Mesenchymal stem cell (in vitro differentiated cells and primary cell): ENCODE results near the gene TBC1D22A.

Experiments
- DNase-seq: peaks from one replicate; pipeline ENCODE4 v3.0.0-alpha.2; 2013
- H2AFZ ChIP-seq: one replicate; pipeline ENCODE4 v1.6.1; 2013; ENCODE audit warnings: low read depth, mild to moderate bottlenecking, control low read depth, inconsistent platforms, low read length, moderate library complexity
- H2AK5ac ChIP-seq: 2 replicates; pipeline ENCODE4 v1.6.1; 2013; ENCODE audit warnings: low read length, moderate library complexity, mild to moderate bottlenecking, inconsistent platforms; ENCODE audit not compliant: severe bottlenecking
- H2BK120ac ChIP-seq: one replicate; pipeline ENCODE4 v1.6.1; 2013; ENCODE audit warnings: low read depth, mild to moderate bottlenecking, inconsistent platforms, low read length, moderate library complexity
- H2BK12ac ChIP-seq, 2 experiments: one replicate each; pipeline ENCODE4 v1.6.1; 2013; ENCODE audit warnings: inconsistent platforms in 2 of 2, low read length in 2 of 2, mild to moderate bottlenecking in 2 of 2, moderate library complexity in 2 of 2, control low read depth in 1 of 2
- H2BK15ac ChIP-seq: one replicate; pipeline ENCODE4 v1.6.1; 2013; ENCODE audit warnings: mild to moderate bottlenecking, low read depth, inconsistent platforms; ENCODE audit not compliant: poor library complexity, severe bottlenecking
- H2BK5ac ChIP-seq: 2 replicates; pipeline ENCODE4 v1.6.1; 2013; ENCODE audit warnings: low read depth, mild to moderate bottlenecking, low read length, control low read depth, inconsistent platforms; ENCODE audit not compliant: poor library complexity, severe bottlenecking
- H3K14ac ChIP-seq, 2 experiments: one replicate each; pipeline ENCODE4 v1.6.1; 2013; ENCODE audit warnings: inconsistent platforms in 2 of 2, low read length in 2 of 2, control low read depth in 1 of 2, mild to moderate bottlenecking in 1 of 2, moderate library complexity in 1 of 2
- H3K18ac ChIP-seq, 2 experiments: one replicate each; pipeline ENCODE4 v1.6.1; 2013; ENCODE audit warnings: inconsistent platforms in 2 of 2, low read length in 2 of 2, control low read depth in 1 of 2, low read depth in 1 of 2, mild to moderate bottlenecking in 1 of 2
- H3K23ac ChIP-seq, 2 experiments: one replicate each; pipeline ENCODE4 v1.6.1; 2013; ENCODE audit warnings: inconsistent platforms in 2 of 2, low read length in 2 of 2, mild to moderate bottlenecking in 2 of 2, moderate library complexity in 2 of 2, control low read depth in 1 of 2
- H3K27ac ChIP-seq: 2 replicates; pipeline ENCODE4 v1.5.1; 2013; ENCODE audit warnings: mild to moderate bottlenecking, moderate library complexity, low read length, control low read depth, inconsistent platforms; ENCODE audit not compliant: poor library complexity, severe bottlenecking
- H3K27me3 ChIP-seq, 2 experiments: 2 replicates each; pipeline versions ENCODE4 v1.6.1 to v1.7.0; 2013; ENCODE audit warnings: low read length in 2 of 2, mild to moderate bottlenecking in 2 of 2, moderate library complexity in 2 of 2, control low read depth in 1 of 2, inconsistent platforms in 1 of 2; ENCODE audit not compliant: control insufficient read depth in 1 of 2, insufficient read depth in 1 of 2
- H3K36me3 ChIP-seq, 2 experiments: 2 replicates each; pipeline versions ENCODE4 v1.6.1 to v1.7.0; 2013; ENCODE audit warnings: low read length in 2 of 2, control low read depth in 1 of 2, inconsistent platforms in 1 of 2, low read depth in 1 of 2, mild to moderate bottlenecking in 1 of 2; ENCODE audit not compliant: insufficient read depth in 2 of 2, control insufficient read depth in 1 of 2
- H3K4ac ChIP-seq, 2 experiments: one replicate each; pipeline ENCODE4 v1.6.1; 2013; ENCODE audit warnings: inconsistent platforms in 2 of 2, low read length in 2 of 2, mild to moderate bottlenecking in 2 of 2, moderate library complexity in 2 of 2, control low read depth in 1 of 2, low read depth in 1 of 2
- H3K4me1 ChIP-seq: 2 replicates; pipeline ENCODE4 v1.6.1; 2013; ENCODE audit warnings: low read depth, low read length, control low read depth; ENCODE audit not compliant: control insufficient read depth, insufficient read depth
- H3K4me2 ChIP-seq: 2 replicates; pipeline ENCODE4 v1.6.1; 2013; ENCODE audit warnings: low read length, mild to moderate bottlenecking, inconsistent platforms; ENCODE audit not compliant: poor library complexity, severe bottlenecking
- H3K4me3 ChIP-seq, 2 experiments: 2 replicates each; pipeline versions ENCODE4 v1.5.1 to v1.7.0; 2013; ENCODE audit warnings: low read length in 2 of 2, mild to moderate bottlenecking in 2 of 2, control low read depth in 1 of 2, low read depth in 1 of 2; ENCODE audit not compliant: insufficient read depth in 1 of 2
- H3K79me1 ChIP-seq: replicated peaks from 2 replicates; pipeline ENCODE4 v1.6.1; 2013; ENCODE audit warnings: mild to moderate bottlenecking, control low read depth, low read length, inconsistent platforms; ENCODE audit not compliant: poor library complexity, severe bottlenecking
- H3K9ac ChIP-seq: 2 replicates; pipeline ENCODE4 v1.7.0; 2013; ENCODE audit warnings: mild to moderate bottlenecking, low read length, moderate library complexity
- H3K9me3 ChIP-seq: 2 replicates; pipeline ENCODE4 v1.7.0; 2013; ENCODE audit warnings: mild to moderate bottlenecking, low read length; ENCODE audit not compliant: control insufficient read depth
- H4K8ac ChIP-seq: one replicate; pipeline ENCODE4 v1.6.1; 2013; ENCODE audit warnings: inconsistent platforms, mild to moderate bottlenecking, low read length, moderate library complexity
- H4K91ac ChIP-seq: one replicate; pipeline ENCODE4 v1.6.1; 2013; ENCODE audit warnings: mild to moderate bottlenecking, low read length, inconsistent platforms
- WGBS: methylation state at CpG from one replicate; pipeline ENCODE4 v1.1.7; 2013; ENCODE audit warnings: mixed read lengths; 5-methylcytosine and 5-hydroxymethylcytosine counted together

Gene TBC1D22A

DNA sequence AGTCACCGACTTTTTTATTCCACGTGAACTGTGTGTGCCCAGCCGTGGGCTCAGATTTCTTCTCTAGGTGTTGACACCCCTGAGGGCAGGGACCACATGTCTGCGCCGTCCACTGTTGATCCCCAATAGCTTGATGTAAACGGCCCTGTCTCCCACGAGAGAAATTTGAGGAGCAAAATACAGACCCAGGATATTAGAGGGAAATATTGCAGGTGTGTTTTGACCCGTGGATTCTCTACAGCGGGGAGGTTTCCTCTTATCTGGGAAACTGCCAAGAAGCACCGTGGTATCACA is 437.5 kb downstream of the TBC1D22A start:
- Histone ChIP-seq H3K4me3 (no peak overlapping the region), H3K27ac (no peak overlapping the region), H3K4me1 (no peaks in the 10 kb centered on the region), H2BK5ac (no peak overlapping the region), H3K23ac (no peak overlapping the region), H3K14ac (no peak overlapping the region), H2BK15ac (no peak overlapping the region), H3K27me3 (peaks cover 0 to 87% of the 10 kb centered on the region in 2 experiments), H4K91ac (no peak overlapping the region), H3K9ac (no peak overlapping the region), H3K79me1 (no peaks in the 10 kb centered on the region), H3K36me3 (no peaks in the 10 kb centered on the region), H3K18ac (no peak overlapping the region), H2AFZ (no peak overlapping the region), H2BK120ac (no peak overlapping the region), H3K9me3 (no peaks in the 10 kb centered on the region), H2BK12ac (no peak overlapping the region), H3K4ac (no peak overlapping the region), H3K4me2 (no peak overlapping the region), H4K8ac (no peak overlapping the region), H2AK5ac (no peak overlapping the region)
- no peak for DNase-seq
- WGBS = 81% methylated on average over 10 of the region's 10 CpGs

DNA sequence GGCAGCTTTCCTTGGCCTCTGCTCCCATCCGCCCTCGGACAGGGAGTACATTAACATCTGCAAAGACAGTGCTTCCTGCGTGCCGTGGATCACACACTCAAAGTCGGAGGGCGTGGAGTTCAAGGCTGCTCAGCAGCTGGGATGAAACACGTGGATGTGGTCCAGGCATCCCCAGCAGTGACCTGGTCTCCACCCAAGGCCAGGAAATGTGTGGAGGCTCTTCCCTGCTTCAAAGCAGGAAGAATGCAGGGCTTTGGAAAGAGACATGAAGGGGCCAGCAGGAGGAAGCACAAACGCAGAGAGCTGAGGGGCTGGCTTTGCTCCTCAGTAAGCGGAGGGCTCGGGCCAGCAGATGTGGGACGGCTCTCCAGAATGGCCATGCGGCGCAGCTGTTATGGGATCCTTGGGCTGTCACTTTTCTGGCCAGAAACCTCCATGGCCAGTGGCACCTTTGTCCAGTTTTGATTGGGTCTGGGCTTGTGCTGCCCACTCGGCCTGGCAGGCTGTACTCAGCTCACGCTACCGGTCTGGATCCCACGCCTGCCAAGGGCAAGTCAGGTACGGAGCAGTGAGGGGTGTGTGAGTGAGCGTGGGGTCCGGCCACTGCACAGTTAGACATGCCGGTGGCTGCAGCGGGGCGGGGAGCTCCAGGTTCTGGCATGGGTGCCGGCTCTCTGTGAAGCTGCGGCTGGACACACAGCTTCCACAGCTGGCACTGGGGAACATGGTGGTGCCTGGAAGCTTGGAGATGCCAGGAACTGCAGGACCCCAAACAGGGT is 438.0 kb downstream of the TBC1D22A start:
- Histone ChIP-seq H3K4ac (no peak overlapping the region), H3K27me3 (peaks cover 0 to 88% of the 10 kb centered on the region in 2 experiments), H2BK15ac (no peak overlapping the region), H2BK12ac (no peak overlapping the region), H2BK5ac (no peak overlapping the region), H3K9ac (no peak overlapping the region), H3K23ac (no peak overlapping the region), H3K9me3 (no peaks in the 10 kb centered on the region), H3K4me2 (no peak overlapping the region), H2AFZ (no peak overlapping the region), H3K4me3 (no peak overlapping the region), H3K79me1 (no peaks in the 10 kb centered on the region), H4K8ac (no peak overlapping the region), H3K36me3 (no peaks in the 10 kb centered on the region), H3K27ac (no peak overlapping the region), H4K91ac (no peak overlapping the region), H3K18ac (no peak overlapping the region), H2BK120ac (no peak overlapping the region), H3K4me1 (no peaks in the 10 kb centered on the region), H3K14ac (no peak overlapping the region), H2AK5ac (no peak overlapping the region)
- WGBS = 86% methylated on average over 25 of the region's 25 CpGs
- DNase-seq = no peak

DNA sequence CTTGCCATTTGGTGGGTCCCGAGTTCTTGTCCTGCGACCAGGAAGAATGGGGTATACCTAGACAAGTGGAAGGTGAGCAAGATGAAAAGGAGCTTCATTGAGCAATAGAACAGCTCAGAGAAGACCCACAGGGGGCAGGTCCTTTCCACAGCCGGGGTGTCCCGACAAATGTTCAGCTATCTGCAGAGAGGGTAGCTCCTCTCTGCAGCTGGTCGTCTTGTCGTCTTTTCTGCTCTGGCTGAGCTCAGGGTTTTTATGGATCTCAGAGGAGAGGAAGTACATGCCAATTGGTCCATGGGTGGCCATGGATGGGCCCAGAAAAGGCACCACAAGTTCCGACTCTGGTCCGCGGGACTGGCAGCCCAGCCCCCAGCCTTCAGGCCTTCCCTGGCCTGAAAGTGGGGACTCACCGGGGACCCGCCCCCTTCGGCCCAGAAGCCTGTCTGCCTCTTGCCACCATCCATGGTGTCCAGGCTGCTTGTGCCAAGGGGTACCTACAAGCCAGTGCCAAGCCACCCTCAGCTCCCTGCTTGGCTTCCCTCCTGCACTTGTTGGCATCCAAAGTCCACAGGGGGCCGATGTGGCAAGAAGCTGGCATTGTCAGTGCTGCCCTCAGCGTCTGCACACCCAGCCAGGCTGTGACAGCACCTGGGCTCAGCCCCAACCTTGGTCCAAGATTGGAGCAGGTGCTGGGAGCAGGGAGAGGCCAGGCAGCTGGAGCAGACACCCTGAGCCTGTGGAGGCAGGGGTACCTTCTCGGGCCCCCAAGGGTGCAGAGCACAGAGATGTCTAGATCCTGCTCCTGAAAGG is 438.9 kb downstream of the TBC1D22A start:
- no peaks in the 10 kb centered on the region for H3K79me1 ChIP-seq
- H3K4me1 ChIP-seq = no peaks in the 10 kb centered on the region
- H2BK15ac ChIP-seq = no peak overlapping the region
- H3K23ac ChIP-seq = no peak overlapping the region
- H3K18ac ChIP-seq = no peak overlapping the region
- H3K9ac ChIP-seq = no peak overlapping the region
- H3K4me3 ChIP-seq = no peak overlapping the region
- H2BK120ac ChIP-seq = no peak overlapping the region
- no peak overlapping the region for H4K8ac ChIP-seq
- H3K36me3 ChIP-seq = no peaks in the 10 kb centered on the region
- no peak overlapping the region for H2AFZ ChIP-seq
- 88% methylated on average over 13 of the region's 15 CpGs for WGBS
- H2BK12ac ChIP-seq = no peak overlapping the region
- H3K27ac ChIP-seq = no peak overlapping the region
- no peak overlapping the region for H3K4me2 ChIP-seq
- H3K27me3 ChIP-seq = peaks cover 0 to 88% of the 10 kb centered on the region in 2 experiments
- no peak overlapping the region for H3K14ac ChIP-seq
- H3K9me3 ChIP-seq = no peaks in the 10 kb centered on the region
- H2BK5ac ChIP-seq = no peak overlapping the region
- no peak for DNase-seq
- H2AK5ac ChIP-seq = no peak overlapping the region
- no peak overlapping the region for H4K91ac ChIP-seq
- H3K4ac ChIP-seq = no peak overlapping the region

DNA sequence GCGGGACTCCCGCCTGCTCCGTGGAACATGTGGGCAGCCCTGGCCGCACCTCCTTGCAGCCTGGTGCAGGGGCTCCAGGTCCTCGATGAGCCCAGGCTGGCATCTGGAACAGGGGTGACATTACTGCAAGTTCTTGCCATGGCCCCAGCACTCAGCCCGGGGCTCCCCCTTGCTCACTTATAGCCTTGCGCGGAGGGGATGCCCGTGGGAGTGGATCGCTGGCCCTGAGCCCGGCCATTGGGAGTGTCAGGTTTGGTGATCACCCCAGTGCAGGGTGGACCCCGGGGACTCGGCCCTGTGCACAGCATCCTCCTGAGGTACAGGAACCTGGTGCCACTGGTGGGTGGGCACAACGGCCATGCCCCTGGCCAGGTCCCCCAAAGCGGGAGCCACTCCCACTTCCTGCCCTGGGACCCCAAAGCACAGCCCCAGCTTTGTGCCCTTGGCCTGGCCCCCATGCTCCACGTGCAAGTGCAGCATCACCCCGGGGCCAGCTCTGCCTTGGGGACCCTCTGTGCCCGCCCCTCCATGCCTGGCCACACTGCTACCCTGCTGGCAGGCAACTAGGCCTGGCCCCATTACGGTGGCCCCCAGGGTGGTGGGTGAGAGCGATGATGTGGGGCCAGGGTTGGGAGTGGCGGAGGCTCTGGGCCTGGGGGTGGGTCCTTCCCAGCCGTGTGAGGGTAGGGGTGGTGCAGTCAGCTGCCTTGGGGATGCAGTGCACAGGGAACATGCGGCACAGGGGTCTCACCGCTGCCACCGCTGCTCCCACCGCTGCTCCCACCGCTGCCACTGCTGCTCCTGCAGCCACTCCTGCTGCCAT is 439.8 kb downstream of the TBC1D22A start:
- H3K4me1 ChIP-seq = no peaks in the 10 kb centered on the region
- no peak overlapping the region for H2AK5ac ChIP-seq
- H3K27ac ChIP-seq = no peak overlapping the region
- H3K36me3 ChIP-seq = no peaks in the 10 kb centered on the region
- H3K27me3 ChIP-seq = peaks cover 0 to 84% of the 10 kb centered on the region in 2 experiments
- H3K23ac ChIP-seq = no peak overlapping the region
- no peak overlapping the region for H2BK15ac ChIP-seq
- no peak overlapping the region for H3K14ac ChIP-seq
- no peak for DNase-seq
- no peak overlapping the region for H3K4me3 ChIP-seq
- H3K9ac ChIP-seq = no peak overlapping the region
- no peak overlapping the region for H3K18ac ChIP-seq
- 87% methylated on average over 27 of the region's 27 CpGs for WGBS
- no peak overlapping the region for H2AFZ ChIP-seq
- no peak overlapping the region for H2BK5ac ChIP-seq
- no peak overlapping the region for H3K4me2 ChIP-seq
- no peak overlapping the region for H4K8ac ChIP-seq
- no peak overlapping the region for H2BK120ac ChIP-seq
- no peak overlapping the region for H2BK12ac ChIP-seq
- no peaks in the 10 kb centered on the region for H3K79me1 ChIP-seq
- H3K4ac ChIP-seq = no peak overlapping the region
- H4K91ac ChIP-seq = no peak overlapping the region
- peaks cover under 1% of the 10 kb centered on the region for H3K9me3 ChIP-seq
